ENCODE measurements around the gene GDA.

The GDA gene

DNA sequence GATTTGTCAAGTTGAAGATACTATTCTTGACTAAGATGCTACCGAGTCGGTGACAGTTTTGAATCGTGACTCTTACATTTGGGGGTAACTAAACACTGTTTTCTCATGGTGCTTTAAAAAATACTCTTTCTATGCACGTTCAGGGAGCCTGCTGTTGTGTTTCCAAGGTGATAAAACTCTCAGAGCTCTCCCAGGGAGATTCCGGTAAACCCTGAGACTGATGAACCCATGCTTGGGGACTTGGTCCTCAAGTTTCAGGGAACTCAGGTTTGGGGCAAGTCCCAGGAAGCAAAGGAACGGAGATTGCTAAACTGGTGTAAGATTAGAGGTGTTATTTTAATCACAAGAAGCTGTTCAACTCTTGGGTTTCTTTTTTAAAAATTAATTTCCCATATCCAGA, 1.4 kb downstream of the GDA start:
- no peak for DNase-seq (ENCODE audit: low read depth)

DNA sequence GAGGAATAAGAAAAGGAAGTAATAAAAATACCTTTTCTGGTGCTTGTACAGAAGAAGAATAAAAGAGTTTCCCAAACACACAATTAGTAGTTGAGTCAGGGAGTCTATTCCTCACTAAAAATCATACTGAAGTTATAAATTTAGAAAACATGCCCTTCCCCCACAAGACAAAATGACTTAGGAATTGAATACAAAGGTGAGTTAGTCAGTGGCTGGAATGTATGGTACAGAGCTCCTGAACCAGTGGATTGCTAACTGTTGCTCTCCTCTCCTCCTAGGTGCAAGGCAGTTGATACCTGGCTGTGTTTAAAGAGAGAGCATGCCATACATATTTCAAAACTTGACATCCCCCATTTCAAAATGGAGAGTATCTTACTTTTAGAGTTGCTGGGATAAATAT, 1.9 kb downstream of the GDA start:
- DNase-seq (ENCODE audit: low read depth), result no peak

DNA sequence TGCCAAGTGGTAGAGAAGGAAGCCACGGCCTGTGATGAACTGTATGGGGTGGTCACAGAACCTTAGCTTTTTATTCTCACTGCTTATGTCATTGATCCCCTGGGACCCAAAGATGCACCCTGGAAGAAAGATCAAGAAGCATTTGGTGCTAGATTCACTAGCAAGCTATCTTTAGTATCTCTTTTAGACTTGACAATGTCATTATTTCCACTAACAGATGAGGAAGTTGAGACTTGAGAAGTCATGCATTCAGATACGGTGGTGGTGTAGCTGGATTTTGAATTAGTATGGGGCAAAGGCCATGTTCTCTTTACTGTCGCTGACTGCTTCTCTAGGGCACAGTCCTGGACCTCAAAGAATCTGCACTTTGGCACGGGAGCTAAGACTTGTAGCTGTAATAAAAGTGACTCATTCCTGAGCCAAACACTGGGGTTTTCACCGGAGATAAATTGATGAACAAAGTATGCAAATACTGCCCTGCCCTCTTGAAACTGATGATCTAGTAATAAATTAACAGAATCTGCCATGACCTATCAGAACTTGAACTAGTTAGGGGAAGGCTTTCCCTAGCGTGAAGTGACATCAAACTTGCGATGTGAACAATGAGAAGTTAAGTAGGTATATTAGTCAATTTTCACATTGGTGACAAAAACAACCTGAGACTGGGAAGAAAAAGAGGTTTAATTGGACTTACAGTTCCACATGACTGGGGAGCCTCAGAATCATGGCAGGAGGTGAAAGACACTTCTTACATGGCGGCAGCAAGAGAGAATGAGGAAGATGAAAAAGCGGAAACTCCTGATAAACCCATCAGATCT, 5.4 kb downstream of the GDA start:
- no peak for DNase-seq (ENCODE audit: low read depth)

DNA sequence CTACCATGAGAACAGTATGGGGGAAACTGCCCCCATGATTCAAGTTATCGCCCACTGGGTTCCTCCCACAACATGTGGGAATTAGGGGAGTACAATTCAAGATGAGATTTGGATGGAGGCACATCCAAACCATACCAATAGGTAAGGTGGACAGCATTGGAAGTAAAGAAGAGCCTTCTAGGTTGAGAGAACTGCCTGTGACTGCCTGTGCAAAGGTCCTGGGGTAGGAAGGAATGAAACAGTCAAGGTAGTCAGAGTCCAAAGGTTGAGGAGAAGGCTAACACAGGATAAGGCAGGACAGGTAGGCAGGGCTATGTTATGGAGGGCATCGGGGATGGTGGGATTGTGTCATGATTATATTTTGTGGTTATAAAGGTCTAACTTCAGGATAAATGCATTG, 6.1 kb downstream of the GDA start:
- no peak for DNase-seq (ENCODE audit: low read depth)

DNA sequence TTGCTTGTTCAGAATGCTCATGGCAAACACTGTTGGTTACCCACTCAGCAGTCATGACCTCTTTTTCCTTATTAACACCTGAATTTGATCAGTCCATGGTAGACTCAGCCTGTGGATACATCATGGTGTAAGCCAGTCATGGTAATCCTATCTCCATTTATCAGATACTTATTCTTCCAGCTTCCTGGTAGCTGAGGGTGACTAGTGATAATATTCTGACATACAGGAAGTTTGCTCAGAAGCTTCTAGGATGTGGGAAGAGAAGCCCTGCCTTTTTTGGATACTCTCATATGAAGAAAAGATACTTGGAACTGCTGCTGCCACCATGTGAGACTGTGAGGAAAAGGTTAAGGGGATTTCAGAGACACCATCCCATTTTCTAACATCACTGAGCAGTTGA, 7.3 kb downstream of the GDA start:
- no peak for DNase-seq (ENCODE audit: low read depth)

DNA sequence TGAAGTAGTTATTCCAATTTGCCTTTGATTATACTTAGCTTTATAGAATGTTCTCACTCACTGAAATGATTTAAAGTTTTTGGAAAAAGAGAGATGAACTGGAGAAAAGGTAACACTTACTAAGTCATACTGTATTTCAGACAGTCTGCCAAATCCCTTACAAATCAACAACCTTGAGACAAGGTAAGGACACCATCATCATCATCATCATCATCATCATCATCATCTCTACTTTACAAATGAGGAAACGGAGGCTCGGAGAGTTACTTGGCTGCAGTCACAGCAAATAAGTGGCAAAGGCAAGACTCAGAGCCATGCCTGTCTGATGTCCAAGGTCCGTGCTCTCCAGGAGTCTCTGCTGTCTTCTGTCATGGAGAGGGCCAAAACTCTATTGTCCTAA, 9.4 kb downstream of the GDA start:
- DNase-seq (ENCODE audit: low read depth), result no peak

DNA sequence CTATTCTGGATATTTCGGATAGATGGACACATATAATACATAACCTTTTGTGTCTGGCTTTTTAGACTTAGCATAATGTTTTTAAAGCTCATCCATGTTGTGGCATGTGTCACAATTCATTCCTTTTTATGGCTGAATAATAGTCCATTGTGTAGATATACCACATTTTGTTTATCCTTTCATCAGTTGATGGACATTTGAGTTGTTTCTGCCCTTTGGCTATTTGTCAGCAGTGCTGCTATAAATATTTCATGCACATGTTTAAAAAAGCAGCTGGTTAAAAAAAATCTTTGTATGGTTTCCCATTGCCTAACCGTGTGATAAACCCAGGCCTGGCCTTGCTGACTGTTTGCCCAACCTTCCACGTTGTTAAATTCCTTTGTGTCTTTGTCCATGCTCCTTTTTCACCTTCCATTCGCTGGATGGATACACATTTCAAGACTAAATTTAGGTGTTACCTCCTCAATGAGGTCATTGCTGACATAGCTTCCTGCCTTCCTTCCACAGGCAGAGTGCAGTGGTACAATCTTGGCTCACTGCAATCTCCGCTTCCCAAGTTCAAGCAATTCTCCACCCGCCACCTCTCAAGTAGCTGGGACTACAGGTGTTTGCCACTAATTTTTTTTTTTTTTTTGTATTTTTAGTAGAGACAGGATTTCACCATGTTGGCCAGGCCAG, 11.3 kb downstream of the GDA start:
- no peak for DNase-seq (ENCODE audit: low read depth)

DNA sequence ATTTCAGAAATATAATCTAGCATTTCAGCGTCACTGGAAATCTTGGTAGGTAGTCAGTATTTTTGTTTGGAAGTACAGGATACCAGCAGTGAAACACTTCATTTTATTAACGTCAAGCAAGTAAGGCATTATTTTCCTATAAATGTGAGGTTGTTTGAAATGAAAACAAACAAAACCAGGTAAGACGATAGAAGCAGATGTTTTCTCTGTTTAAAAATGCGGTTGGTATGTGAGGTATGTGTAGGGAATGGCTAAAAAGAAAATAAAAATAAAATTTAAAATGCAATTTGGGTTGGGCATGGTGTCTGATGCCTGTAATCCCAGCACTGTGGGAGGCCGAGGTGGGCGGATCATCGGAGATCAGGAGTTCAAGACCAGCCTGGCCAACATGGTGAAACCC, 16.1 kb downstream of the GDA start:
- no peak for DNase-seq (ENCODE audit: low read depth)

DNA sequence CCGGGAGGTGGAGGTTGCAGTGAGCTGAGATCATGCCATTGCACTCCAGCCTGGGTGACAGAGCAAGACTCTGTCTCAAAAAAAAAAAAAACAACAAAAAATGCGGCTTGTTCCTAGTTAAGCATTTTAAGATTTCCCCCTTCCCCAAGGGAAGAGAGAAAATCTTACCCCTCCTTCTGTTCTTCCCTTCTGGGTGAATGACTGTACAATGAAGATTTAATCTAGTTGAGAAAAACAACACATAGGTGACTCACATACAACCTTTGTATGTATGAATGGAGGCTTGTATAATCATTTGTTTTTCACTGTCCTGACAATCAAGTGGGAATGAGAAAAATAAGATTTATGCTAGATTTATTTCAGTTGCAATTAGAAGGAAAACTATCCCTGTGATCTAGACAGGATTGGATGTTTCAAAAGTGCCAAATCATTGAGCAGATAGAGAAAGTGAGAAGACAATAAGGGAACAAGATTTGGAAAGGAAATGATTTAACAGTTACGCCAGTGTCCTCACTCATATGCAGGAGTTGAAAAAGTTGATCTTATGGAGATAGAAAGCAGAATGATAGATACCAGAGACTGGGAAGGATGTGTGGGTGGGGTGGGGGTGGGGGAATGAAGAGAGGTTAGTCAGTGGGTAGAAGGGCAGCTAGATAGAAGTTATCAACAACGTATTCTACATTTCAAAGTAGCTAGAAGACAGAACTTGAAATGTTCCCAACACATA, 16.7 kb downstream of the GDA start:
- DNase-seq (ENCODE audit: low read depth), result no peak

DNA sequence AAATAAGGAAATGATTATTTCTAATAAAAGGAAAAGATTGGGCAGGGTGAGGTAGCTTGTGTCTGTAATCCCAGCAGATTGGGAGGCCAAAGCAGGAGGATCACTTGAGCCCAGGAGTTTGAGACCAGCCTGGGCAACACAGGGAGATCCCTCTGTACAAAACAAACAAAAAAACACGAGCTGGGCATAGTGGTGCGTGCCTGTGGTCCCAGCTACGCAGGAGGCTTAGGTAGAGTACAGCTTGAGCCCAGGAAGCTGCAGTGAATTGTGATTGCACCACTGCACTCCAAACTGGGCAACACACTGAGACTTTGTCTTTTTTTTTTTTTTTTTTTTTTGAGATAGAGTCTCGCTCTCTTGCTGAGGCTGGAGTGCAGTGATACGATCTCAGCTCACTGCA, 18.8 kb downstream of the GDA start:
- no peak for DNase-seq (ENCODE audit: low read depth)

DNA sequence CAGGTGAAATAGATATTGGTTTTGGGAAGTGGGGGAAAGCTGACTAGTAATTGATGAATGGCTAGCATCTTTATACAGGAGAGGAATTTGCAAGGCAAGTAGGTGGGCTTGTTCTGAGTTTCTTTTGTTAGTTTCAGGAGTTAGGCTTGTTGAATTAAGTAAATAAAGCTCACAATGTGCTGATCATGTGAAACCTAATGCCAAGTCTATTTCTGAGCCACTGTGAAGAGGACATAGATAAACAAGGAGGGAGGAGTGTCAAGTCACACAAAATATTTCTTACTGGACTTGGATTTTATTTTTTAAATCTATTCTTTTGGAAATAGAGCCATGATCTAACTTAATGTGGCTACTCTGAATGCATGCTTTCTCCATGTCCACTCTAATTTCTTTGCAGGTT, 19.9 kb downstream of the GDA start:
- DNase-seq (ENCODE audit: low read depth), result no peak

DNA sequence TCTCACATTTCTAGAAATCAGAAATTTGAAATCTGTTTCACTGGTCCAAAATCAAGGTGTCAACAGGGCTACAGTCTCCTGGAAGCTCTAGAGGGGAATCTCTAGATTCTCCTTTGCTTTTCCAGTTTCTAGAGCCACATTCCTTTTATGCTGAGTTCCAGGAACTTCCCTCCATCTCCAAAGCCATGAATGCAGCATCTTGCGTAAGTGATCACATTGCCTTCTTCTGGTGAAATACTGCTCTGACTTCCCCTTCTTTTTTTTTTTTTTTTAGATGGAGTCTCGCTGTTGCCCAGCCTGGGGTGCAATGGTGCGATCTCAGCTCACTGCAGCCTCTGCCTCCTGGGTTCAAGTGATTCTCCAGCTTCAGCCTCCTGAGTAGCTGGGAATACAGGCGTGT, 23.8 kb downstream of the GDA start:
- DNase-seq (ENCODE audit: low read depth), result no peak

DNA sequence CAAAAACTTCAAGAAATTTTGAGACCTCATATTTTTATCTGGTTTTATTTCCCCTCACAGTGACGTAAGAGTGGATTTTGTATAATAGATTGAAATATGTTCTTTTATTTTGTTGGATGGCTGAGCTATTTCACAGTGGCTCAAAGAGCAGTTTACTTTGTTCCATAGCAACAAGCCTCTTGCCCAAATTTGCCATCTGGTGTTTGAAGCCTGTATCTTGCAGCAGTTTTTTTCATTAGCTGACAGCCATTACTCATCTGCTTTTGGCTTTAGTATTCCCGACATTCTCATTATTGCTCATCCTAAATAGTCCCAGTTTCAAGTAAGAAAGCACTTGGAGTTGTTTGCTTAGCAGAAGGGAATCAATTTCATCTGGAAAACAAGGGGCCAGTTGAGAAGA, 36.3 kb downstream of the GDA start:
- no peak for DNase-seq (ENCODE audit: low read depth)

DNA sequence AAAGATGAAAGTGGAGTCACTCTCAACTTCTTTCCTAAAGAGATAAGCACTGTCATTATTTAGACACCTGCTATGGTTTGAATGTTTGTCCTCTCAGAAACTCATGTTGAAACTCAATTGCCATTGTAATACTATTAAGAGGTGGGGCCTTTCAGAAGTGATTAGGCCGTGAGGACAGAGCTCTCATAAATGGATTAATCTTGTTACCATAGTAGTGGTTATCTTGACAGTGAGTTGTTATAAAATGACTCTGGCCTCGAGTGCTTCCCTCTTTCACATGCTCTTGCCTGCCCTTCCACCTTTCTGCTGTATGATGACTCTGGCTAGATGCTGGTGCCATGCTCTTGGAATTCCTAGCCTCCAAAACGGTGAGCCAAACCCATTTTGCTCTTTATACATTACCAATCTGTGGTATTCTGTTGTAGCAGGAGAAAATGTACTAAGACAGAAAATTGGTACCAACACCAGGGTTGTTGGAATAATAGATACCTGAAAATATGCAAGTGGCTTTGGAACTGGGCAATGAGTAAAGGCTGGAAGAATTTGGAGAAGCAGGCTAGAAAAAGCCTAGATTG, 38.0 kb downstream of the GDA start:
- DNase-seq (ENCODE audit: low read depth), result no peak

DNA sequence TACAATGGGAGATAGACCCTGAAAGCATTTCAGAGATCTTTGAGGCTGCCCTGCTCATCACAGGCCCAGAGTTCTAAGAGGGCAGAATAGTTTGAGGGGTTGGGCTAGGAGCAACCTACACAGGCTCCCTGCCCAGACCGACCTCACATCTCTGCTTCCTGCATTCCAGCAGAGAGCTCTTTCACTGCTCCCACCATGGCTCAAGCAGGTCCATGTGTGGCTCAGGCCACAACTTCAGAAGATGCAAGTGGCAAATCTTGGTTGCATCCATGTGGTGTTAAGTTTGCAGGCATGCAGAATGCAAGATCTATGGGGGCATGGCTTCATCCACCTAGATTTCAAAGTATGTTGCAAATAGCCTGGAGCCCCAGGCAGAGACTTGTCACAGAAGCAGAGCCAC, 39.0 kb downstream of the GDA start:
- no peak for DNase-seq (ENCODE audit: low read depth)

DNA sequence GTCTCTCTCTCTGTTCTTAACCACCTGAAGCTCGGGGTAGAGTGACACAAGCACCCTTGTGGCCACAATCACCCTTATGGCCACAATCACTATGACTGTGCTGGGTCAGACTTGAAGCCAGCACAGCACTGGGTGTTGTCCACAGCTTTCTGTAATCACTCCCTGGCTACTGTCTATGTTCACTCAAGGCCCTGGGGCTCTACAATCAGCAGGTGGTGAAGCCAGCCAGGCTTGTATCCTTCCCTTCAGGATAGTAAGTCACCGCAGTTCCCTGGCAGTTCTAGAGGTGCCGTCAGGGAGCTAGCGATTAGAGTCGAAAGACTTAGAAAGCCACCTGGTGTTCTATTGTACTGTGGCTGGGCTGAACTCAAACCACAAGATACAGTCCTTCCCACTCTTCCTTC, 44.2 kb downstream of the GDA start:
- DNase-seq (ENCODE audit: low read depth), result no peak

DNA sequence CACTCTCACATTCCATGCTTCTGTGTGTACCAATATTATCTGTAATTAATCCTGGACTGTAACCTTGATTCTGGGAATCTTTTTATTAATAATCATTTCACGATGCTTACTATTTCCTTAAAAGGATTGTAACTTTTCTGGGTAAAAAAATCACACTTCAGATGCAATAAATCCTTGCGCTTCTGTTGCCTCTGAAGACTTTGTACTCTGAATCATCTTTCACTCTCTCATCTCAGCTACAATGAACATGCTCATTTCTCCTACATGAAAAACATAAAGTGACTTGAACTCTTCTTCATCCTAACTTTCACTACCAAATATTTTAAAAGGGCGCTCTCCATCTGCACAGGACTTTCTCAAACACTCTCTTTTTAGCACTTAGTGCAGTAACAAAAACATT, 50.0 kb downstream of the GDA start:
- DNase-seq (ENCODE audit: low read depth), result no peak

DNA sequence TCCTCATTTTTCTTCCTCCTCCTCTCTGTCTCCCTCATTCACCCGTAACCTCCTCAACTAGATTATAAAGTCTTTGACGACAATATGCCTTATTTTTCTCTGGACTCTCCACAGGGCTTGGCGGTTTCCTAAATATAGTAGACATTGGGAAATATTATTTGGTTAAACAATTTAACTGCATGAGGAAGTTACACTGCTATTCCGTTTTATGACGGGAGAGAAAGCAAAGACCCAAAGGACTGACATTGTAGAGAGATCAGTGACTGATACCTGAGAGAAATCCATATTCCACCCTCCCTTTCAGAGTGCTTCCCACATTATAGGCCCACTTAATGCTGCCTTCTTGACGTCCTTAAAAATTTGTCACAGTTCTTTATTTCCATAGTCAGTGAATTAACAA, 51.2 kb downstream of the GDA start:
- DNase-seq (ENCODE audit: low read depth), result no peak

DNA sequence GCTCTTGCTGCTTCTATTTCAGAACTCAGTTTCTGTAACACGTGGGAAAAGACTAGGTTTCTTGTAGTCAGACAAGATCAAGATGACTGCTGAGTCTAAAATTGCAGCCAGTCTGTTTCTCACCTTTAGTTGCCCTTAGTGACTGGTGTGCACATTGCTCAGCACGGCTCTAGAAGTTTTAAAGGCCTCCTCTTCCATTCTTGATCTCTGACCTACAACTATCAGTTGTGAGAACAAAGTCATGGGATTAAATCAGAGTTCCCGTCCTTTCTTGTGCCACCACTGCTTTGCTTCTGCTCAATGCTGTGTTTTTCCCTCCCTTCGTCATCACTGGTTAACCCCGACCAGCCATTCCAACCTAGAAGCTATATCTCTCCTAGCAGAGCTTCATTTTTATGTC, 52.8 kb downstream of the GDA start:
- no peak for DNase-seq (ENCODE audit: low read depth)

DNA sequence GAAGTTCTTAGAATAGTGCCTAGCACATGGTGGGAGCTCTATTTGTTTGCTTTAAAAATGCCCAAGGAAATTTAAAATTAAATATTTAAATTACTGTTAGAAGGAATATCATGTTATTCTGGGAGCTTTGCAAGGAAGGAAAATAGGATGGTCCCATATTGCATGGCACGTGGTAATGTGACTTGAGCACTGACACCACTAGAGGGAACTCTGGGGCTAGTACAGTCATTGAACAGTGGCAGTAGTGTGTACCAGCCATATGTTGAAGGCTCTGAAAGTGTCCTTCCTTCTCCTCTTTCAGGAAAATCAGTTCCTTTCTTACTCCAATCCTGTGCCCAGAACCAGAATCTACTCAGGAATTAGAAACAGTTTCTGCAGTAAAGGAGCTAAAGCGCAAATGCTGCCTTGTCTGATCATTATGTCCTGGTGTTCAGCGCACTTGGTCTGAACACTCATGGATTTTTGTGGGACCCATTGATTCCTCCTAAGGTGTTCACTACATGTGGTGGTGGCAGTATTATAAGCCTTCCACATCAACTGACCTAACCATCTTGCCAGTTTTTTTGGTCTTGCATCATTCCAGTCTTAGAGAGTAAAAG, 54.1 kb downstream of the GDA start:
- DNase-seq (ENCODE audit: low read depth), result no peak

DNA sequence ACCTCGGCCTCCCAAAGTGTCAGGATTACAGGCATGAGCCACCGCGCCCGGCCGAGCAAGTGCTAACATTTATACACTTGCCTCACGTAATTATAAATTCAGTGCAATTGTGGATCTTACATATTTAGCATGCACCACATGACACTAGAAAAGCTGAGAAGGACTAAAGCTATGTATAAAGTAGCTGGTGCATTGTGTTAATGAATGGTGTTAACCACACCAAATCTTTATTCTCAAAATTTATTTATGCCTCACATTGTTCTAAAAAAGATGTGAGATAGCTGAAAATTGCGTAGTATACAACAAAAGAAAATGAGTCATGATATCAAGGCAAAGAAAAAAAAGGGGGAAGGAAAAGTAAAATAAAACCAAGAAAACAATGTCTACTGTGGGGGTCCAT, 54.8 kb downstream of the GDA start:
- no peak for DNase-seq (ENCODE audit: low read depth)

DNA sequence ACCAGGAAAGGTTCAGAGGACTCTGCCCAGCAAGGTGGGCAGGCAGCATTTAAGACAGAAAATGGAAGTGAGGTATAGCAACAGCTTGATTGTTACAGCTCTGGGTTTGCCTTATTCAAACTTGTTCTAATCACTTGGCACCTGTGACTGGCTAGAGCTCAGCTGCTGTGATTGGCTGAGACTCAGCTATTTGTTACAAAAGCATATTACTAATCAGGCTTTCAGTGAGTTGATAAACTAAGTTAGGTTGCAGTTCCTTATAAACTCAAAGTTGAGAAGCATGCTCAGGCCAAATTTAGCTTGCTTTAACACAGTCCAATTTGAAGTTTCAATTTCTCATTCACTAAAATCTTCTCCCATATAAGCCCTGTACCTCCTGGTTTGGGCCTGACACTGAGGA, 56.3 kb downstream of the GDA start:
- DNase-seq (ENCODE audit: low read depth), result no peak

DNA sequence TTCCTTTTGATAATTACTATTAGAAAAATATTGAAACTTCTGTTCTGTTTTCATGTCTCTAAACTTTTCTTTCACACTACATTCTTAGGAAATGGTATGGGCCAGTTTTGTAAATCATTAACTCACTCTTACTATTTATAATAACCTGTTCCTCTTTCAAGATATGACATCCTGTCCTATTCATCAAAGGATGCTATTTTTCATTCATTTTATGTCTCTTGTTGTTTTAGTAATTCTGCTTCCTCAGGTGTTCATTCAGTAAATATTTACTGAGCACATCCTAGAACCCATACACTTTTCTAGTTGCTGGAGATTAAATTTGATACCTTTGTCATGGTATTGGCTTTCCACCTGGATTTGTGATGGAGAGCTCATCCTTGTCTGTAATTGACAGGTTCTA, 58.0 kb downstream of the GDA start:
- no peak for DNase-seq (ENCODE audit: low read depth)

Data from T-helper 22 cell (primary cell).